HEK293 (cell line): ENCODE data around the gene CDH10.

Experiments
- CTCF ChIA-PET: fragments of 350-600 bp; formaldehyde crosslinking; extraction: SDS; loops from one replicate; lab custom pipeline; 2021; ENCODE audit warnings: antibody characterized with exemption; lab: Yijun Ruan, JAX
- POLR2A ChIA-PET: fragments of 300-600 bp; formaldehyde crosslinking; extraction: SDS; loops from one replicate; lab custom pipeline; 2020; ENCODE audit warnings: antibody characterized with exemption, inconsistent platforms; lab: Yijun Ruan, JAX
- H3K27ac ChIP-seq: fragments of 200-500 bp; sonication (Bioruptor generic); 2 replicates; pipeline ENCODE4 v1.5.1; 2014; ENCODE audit warnings: low read depth, low read length, control low read depth, inconsistent platforms; ENCODE audit errors: extremely low read depth
- H3K36me3 ChIP-seq, 2 experiments: fragments of 200-500 bp in 1 of 2; sonication (Bioruptor generic) in 1 of 2; 1 replicate in 1 of 2; 2 replicates in 1 of 2; pipeline ENCODE4 v1.5.1; 2014 to 2017; ENCODE audit warnings: inconsistent platforms in 2 of 2, low read length in 2 of 2; ENCODE audit not compliant: control insufficient read depth in 2 of 2, insufficient read depth in 1 of 2
- H3K4me1 ChIP-seq: fragments of 200-500 bp; sonication (Bioruptor generic); 2 replicates; pipeline ENCODE4 v1.5.1; 2014; ENCODE audit warnings: mild to moderate bottlenecking, low read length, inconsistent platforms; ENCODE audit not compliant: control insufficient read depth, insufficient read depth
- H3K4me3 ChIP-seq: 2 replicates; pipeline ENCODE4 v1.5.1; 2011; ENCODE audit warnings: low read depth, mild to moderate bottlenecking, control low read depth, low read length, moderate library complexity
- H3K9me3 ChIP-seq: fragments of 200-500 bp; sonication (Bioruptor generic); 2 replicates; pipeline ENCODE4 v1.5.1; 2014; ENCODE audit warnings: low read depth, low read length, inconsistent platforms; ENCODE audit not compliant: control insufficient read depth, insufficient read depth
- RBAK ChIP-seq: fragments of 450-650 bp; formaldehyde crosslinking; IDR thresholded peaks from 2 replicates; pipeline ENCODE4 v1.5.1; 2016; ENCODE audit warnings: missing biosample characterization, missing genetic modification characterization
- SALL2 ChIP-seq: fragments of 450-650 bp; formaldehyde crosslinking; IDR thresholded peaks from 2 replicates; pipeline ENCODE4 v1.5.0; 2017; ENCODE audit warnings: missing biosample characterization, mild to moderate bottlenecking, missing genetic modification characterization, borderline replicate concordance
- SP2 ChIP-seq: fragments of 450-650 bp; formaldehyde crosslinking; IDR thresholded peaks from 2 replicates; pipeline ENCODE4 v1.5.1; 2016; ENCODE audit warnings: missing biosample characterization, missing genetic modification characterization
- TRIM28 ChIP-seq: IDR thresholded peaks from 2 replicates; pipeline ENCODE4 v1.6.1; 2011; ENCODE audit warnings: low read length, control low read depth, borderline replicate concordance
- ZFP37 ChIP-seq: fragments of 450-650 bp; formaldehyde crosslinking; IDR thresholded peaks from 2 replicates; pipeline ENCODE4 v1.5.1; 2016; ENCODE audit warnings: missing biosample characterization, missing genetic modification characterization
- ZNF10 ChIP-seq: fragments of 450-650 bp; formaldehyde crosslinking; IDR thresholded peaks from 2 replicates; pipeline ENCODE4 v1.5.1; 2017; ENCODE audit warnings: missing biosample characterization, missing genetic modification characterization
- ZNF140 ChIP-seq: fragments of 450-650 bp; formaldehyde crosslinking; IDR thresholded peaks from 2 replicates; pipeline ENCODE4 v1.5.1; 2016; ENCODE audit warnings: missing biosample characterization, missing genetic modification characterization
- ZNF169 ChIP-seq: fragments of 450-650 bp; formaldehyde crosslinking; IDR thresholded peaks from 2 replicates; pipeline ENCODE4 v1.5.1; 2016; ENCODE audit warnings: missing biosample characterization, missing genetic modification characterization
- ZNF19 ChIP-seq: fragments of 450-650 bp; formaldehyde crosslinking; IDR thresholded peaks from 2 replicates; pipeline ENCODE4; 2016; ENCODE audit warnings: missing biosample characterization, missing genetic modification characterization, low read depth
- ZNF221 ChIP-seq: fragments of 450-650 bp; formaldehyde crosslinking; IDR thresholded peaks from 2 replicates; pipeline ENCODE4 v1.5.1; 2017; ENCODE audit warnings: missing biosample characterization, missing genetic modification characterization, borderline replicate concordance
- ZNF341 ChIP-seq: fragments of 450-650 bp; formaldehyde crosslinking; IDR thresholded peaks from 2 replicates; pipeline ENCODE4; 2016; ENCODE audit warnings: low read depth, missing biosample characterization, missing genetic modification characterization
- ZNF350 ChIP-seq: fragments of 450-650 bp; formaldehyde crosslinking; IDR thresholded peaks from 2 replicates; pipeline ENCODE4 v1.5.0; 2017; ENCODE audit warnings: missing biosample characterization, mild to moderate bottlenecking, missing genetic modification characterization
- ZNF473 ChIP-seq: fragments of 450-650 bp; formaldehyde crosslinking; IDR thresholded peaks from 2 replicates; pipeline ENCODE4 v1.5.1; 2017; ENCODE audit warnings: missing biosample characterization, missing genetic modification characterization
- ZNF48 ChIP-seq: fragments of 450-650 bp; formaldehyde crosslinking; IDR thresholded peaks from 2 replicates; pipeline ENCODE4 v1.5.1; 2016; ENCODE audit warnings: missing biosample characterization, missing genetic modification characterization
- ZNF501 ChIP-seq: fragments of 450-650 bp; formaldehyde crosslinking; IDR thresholded peaks from 2 replicates; pipeline ENCODE4 v1.5.1; 2016; ENCODE audit warnings: missing biosample characterization, missing genetic modification characterization
- ZNF654 ChIP-seq: fragments of 450-650 bp; formaldehyde crosslinking; IDR thresholded peaks from 2 replicates; pipeline ENCODE4 v1.5.1; 2016; ENCODE audit warnings: low read depth, missing biosample characterization, missing genetic modification characterization
- TF ChIP-seq, protein P1 (sequence below): fragments of 450-650 bp; formaldehyde crosslinking; IDR thresholded peaks from 2 replicates; pipeline ENCODE4 v1.5.1; 2017; ENCODE audit warnings: missing biosample characterization, missing genetic modification characterization
- TF ChIP-seq, protein P2 (sequence below): fragments of 450-650 bp; formaldehyde crosslinking; IDR thresholded peaks from 2 replicates; pipeline ENCODE4 v1.5.1; 2017; ENCODE audit warnings: missing biosample characterization, mild to moderate bottlenecking, missing genetic modification characterization, moderate library complexity
- TF ChIP-seq, protein P3 (sequence below): fragments of 450-650 bp; formaldehyde crosslinking; IDR thresholded peaks from 2 replicates; pipeline ENCODE4 v1.5.1; 2016; ENCODE audit warnings: missing biosample characterization, missing genetic modification characterization
- TF ChIP-seq, protein P4 (sequence below): fragments of 450-650 bp; formaldehyde crosslinking; conservative IDR thresholded peaks from 2 replicates; pipeline ENCODE4 v1.5.1; 2016; ENCODE audit warnings: low read depth, missing biosample characterization, missing genetic modification characterization

The CDH10 gene

GRCh38 chr5:24632353-24632752, 12.4 kb downstream of the CDH10 start:
- Histone ChIP-seq H3K4me1 (no peaks in the 10 kb centered on the region), H3K36me3 (no peaks in the 10 kb centered on the region), H3K4me3 (no peak overlapping the region), H3K27ac (no peak overlapping the region), H3K9me3 (no peaks in the 10 kb centered on the region)
- TF ChIP-seq, protein P1, sequence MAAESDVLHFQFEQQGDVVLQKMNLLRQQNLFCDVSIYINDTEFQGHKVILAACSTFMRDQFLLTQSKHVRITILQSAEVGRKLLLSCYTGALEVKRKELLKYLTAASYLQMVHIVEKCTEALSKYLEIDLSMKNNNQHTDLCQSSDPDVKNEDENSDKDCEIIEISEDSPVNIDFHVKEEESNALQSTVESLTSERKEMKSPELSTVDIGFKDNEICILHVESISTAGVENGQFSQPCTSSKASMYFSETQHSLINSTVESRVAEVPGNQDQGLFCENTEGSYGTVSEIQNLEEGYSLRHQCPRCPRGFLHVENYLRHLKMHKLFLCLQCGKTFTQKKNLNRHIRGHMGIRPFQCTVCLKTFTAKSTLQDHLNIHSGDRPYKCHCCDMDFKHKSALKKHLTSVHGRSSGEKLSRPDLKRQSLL: no peak
- TF ChIP-seq ZNF654 (tag by site-specific recombination) (no peak), ZNF19 (tag by site-specific recombination) (no peak), ZNF341 (tag by site-specific recombination) (no peak), ZNF473 (tag by site-specific recombination) (no peak), ZNF501 (tag by site-specific recombination) (no peak)
- ChIA-PET CTCF (no interaction called here), POLR2A (no interaction called here)

DNA sequence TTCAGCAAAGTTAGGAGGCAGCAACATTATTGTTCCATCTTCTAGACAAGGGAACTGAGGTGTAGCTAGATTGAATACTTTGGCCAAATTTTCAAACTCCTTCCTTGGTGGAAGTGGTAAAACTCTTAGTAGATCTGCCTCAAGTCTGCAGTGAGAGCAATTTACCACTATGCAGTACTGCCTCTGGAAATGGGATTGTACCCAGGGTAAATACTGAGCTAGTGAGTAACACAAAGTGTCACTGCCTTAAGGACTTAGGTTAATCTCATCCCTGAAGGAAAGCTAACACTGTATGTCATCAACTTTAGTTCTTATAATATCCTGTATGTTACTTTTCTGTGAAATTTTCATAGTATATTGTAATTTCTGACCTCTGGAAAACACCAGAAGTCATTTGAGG, 13.9 kb downstream of the CDH10 start:
- Histone ChIP-seq H3K4me3 (no peak overlapping the region), H3K9me3 (no peaks in the 10 kb centered on the region)
- CTCF ChIA-PET: no interaction called here
- TF ChIP-seq, protein P2, sequence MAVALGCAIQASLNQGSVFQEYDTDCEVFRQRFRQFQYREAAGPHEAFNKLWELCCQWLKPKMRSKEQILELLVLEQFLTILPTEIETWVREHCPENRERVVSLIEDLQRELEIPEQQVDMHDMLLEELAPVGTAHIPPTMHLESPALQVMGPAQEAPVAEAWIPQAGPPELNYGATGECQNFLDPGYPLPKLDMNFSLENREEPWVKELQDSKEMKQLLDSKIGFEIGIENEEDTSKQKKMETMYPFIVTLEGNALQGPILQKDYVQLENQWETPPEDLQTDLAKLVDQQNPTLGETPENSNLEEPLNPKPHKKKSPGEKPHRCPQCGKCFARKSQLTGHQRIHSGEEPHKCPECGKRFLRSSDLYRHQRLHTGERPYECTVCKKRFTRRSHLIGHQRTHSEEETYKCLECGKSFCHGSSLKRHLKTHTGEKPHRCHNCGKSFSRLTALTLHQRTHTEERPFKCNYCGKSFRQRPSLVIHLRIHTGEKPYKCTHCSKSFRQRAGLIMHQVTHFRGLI (tag by site-specific recombination): no peak
- TF ChIP-seq ZNF169: no peak
- TF ChIP-seq ZNF10 (tag by site-specific recombination): no peak
- no peak for TF ChIP-seq RBAK (tag by site-specific recombination)
- TF ChIP-seq SALL2 (tag by site-specific recombination): no peak
- no peak for TF ChIP-seq ZNF140
- TF ChIP-seq, protein P3, sequence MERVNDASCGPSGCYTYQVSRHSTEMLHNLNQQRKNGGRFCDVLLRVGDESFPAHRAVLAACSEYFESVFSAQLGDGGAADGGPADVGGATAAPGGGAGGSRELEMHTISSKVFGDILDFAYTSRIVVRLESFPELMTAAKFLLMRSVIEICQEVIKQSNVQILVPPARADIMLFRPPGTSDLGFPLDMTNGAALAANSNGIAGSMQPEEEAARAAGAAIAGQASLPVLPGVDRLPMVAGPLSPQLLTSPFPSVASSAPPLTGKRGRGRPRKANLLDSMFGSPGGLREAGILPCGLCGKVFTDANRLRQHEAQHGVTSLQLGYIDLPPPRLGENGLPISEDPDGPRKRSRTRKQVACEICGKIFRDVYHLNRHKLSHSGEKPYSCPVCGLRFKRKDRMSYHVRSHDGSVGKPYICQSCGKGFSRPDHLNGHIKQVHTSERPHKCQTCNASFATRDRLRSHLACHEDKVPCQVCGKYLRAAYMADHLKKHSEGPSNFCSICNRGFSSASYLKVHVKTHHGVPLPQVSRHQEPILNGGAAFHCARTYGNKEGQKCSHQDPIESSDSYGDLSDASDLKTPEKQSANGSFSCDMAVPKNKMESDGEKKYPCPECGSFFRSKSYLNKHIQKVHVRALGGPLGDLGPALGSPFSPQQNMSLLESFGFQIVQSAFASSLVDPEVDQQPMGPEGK (tag by site-specific recombination): no peak
- TF ChIP-seq, protein P4, sequence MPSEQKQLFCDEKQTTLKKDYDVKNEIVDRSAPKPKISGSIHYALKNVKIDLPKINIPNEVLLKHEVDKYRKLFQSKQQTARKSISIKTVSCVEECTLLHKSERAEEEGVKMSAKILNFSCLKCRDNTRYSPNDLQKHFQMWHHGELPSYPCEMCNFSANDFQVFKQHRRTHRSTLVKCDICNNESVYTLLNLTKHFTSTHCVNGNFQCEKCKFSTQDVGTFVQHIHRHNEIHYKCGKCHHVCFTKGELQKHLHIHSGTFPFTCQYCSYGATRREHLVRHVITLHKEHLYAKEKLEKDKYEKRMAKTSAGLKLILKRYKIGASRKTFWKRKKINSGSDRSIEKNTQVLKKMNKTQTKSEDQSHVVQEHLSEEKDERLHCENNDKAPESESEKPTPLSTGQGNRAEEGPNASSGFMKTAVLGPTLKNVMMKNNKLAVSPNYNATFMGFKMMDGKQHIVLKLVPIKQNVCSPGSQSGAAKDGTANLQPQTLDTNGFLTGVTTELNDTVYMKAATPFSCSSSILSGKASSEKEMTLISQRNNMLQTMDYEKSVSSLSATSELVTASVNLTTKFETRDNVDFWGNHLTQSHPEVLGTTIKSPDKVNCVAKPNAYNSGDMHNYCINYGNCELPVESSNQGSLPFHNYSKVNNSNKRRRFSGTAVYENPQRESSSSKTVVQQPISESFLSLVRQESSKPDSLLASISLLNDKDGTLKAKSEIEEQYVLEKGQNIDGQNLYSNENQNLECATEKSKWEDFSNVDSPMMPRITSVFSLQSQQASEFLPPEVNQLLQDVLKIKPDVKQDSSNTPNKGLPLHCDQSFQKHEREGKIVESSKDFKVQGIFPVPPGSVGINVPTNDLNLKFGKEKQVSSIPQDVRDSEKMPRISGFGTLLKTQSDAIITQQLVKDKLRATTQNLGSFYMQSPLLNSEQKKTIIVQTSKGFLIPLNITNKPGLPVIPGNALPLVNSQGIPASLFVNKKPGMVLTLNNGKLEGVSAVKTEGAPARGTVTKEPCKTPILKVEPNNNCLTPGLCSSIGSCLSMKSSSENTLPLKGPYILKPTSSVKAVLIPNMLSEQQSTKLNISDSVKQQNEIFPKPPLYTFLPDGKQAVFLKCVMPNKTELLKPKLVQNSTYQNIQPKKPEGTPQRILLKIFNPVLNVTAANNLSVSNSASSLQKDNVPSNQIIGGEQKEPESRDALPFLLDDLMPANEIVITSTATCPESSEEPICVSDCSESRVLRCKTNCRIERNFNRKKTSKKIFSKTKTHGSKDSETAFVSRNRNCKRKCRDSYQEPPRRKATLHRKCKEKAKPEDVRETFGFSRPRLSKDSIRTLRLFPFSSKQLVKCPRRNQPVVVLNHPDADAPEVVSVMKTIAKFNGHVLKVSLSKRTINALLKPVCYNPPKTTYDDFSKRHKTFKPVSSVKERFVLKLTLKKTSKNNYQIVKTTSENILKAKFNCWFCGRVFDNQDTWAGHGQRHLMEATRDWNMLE (tag by site-specific recombination): no peak
- TF ChIP-seq ZNF221 (tag by site-specific recombination): no peak
- no peak for TF ChIP-seq TRIM28
- TF ChIP-seq ZFP37 (tag by site-specific recombination): no peak
- TF ChIP-seq ZNF350 (tag by site-specific recombination): no peak
- TF ChIP-seq ZNF48 (tag by site-specific recombination): no peak
- TF ChIP-seq SP2: no peak
- TF ChIP-seq, all 188 proteins: peak for 0
- POLR2A ChIA-PET: no interaction called here
- H3K4me1 ChIP-seq: no peaks in the 10 kb centered on the region
- H3K27ac ChIP-seq: no peak overlapping the region
- no peaks in the 10 kb centered on the region for H3K36me3 ChIP-seq
